GM12864 (cell line): ENCODE results near the gene CERK.

Source experiments
- DNase-seq: peaks from one replicate; pipeline ENCODE4 v3.0.0-alpha.2; 2011; ENCODE audit warnings: low read depth
- H3K4me3 ChIP-seq: 2 replicates; pipeline ENCODE4 v1.5.1; 2011; ENCODE audit warnings: mild to moderate bottlenecking, low read depth, low read length, control low read depth
- TF ChIP-seq, protein P1 (sequence below): IDR thresholded peaks from 2 replicates; pipeline ENCODE4 v1.5.1; 2011; ENCODE audit warnings: low read depth, mild to moderate bottlenecking, moderate library complexity, low read length, control low read depth, inconsistent platforms; ENCODE audit errors: missing control alignments

CERK gene

DNA sequence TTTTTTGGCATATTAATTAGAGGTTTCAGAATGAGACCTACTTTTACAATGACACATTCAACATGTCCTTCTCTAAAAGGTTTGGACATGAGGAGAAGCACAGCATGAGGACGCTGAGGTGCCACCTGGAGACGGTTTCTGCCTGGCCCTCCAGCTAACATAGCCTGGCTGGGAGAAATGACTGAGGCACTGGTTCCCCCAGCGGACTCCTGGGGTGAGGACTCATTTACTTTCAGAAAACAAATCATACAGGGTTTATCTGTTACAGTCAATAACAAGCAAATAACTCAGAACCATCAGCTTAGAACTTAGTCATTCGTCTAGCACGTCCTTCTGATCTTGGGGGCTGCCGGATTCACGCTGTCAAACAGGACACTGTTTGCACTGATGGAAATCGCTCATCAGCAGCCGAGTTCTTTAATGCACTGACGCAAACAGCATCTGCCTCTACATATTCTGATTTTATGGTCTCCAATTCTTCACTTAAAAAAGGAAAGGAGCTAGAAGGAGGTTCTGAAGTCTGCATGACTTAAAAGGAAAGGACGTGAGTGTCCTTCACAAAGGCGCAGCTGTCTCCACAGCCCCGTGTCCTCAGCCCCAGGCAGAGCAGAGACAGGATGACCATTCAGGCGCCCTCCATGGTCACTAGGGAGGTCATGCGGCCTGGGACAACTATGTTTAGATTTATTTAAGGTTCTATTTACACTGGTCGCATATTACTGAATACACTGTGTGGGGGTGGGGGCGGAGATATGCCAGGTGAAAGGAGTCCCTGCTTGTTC is 44.2 kb downstream of the CERK start:
- no peak overlapping the region for H3K4me3 ChIP-seq
- DNase-seq: no peak
- TF ChIP-seq, protein P1, sequence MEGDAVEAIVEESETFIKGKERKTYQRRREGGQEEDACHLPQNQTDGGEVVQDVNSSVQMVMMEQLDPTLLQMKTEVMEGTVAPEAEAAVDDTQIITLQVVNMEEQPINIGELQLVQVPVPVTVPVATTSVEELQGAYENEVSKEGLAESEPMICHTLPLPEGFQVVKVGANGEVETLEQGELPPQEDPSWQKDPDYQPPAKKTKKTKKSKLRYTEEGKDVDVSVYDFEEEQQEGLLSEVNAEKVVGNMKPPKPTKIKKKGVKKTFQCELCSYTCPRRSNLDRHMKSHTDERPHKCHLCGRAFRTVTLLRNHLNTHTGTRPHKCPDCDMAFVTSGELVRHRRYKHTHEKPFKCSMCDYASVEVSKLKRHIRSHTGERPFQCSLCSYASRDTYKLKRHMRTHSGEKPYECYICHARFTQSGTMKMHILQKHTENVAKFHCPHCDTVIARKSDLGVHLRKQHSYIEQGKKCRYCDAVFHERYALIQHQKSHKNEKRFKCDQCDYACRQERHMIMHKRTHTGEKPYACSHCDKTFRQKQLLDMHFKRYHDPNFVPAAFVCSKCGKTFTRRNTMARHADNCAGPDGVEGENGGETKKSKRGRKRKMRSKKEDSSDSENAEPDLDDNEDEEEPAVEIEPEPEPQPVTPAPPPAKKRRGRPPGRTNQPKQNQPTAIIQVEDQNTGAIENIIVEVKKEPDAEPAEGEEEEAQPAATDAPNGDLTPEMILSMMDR: no peak

DNA sequence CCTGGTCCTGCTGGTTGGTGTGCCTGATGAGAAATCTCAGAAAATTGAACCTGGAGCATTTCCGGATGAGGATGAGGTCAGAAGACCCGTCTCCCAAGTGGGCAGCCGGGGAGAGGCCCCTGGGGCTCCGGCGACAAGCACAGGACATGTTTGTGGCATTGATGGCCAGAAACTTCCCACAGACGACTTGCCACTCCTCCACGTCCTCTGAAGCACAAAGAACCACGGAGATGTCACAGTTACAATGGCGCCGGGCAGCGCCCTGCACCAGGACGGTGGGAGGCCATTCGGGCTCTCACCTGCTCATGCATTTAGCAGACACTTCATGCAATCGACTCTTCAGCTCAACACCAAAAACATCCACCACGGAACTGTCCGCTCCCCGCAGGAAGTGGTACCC is 46.5 kb downstream of the CERK start:
- H3K4me3 ChIP-seq: no peak overlapping the region
- no peak for DNase-seq
- TF ChIP-seq, protein P1: no peak

DNA sequence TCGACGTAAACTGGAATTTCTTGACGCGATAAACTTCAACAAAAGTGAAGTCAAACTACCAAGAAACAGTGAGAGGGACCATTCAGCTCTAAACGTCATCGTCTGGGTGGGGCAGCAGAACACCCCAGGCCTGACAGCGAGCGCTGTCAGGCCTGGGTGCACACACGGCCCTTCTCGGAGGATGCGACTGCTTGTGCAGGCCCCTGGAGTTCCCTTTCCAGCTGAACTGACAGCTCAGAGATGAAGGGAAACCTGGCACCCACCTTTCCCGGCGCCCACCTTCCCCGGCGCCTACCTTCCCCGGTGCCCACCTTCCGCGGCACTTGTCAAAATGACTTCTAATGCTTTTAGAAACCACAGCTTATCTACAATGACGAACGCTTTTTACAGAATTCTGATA is 47.9 kb downstream of the CERK start:
- no peak overlapping the region for H3K4me3 ChIP-seq
- TF ChIP-seq, protein P1: no peak
- no peak for DNase-seq

DNA sequence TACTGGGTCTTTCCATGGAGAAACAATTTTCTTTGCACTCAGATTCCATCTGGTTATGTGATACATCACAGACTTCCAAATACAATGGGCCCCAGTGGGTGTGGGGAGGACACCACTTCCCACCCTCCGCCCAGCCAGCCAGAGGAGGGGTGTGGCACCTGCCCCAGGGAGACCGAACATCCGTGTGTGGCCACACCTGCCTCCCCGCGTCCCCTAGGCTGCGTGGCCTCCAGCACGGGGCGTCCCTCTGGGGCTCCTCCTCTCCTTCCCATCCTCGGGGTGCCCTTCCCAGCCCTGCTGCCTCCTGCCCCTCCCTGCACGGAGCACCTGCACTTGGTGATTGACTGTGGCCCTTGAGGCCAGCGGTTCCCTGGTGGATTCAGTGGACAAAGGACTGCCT is 49.1 kb downstream of the CERK start:
- no peak overlapping the region for H3K4me3 ChIP-seq
- no peak for DNase-seq
- TF ChIP-seq, protein P1: no peak

DNA sequence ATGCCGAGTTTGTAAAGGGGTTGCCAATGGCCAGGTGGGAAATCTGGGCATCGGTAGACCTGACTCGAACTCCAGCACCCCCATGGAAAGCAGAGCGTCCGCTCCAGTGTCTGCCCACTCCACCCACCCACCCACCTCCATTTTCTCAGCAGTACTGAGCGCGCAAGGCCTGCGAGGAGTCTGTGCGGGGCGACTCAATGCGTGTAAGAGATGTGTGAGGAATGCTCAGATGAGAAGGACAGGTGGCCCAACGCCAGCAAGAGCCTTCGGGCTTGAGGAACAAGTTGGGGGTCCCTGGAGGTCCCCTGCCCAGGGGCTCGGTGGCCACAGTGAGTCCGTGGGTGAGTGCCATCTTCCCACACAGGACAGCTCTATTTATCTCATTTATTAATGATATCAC is 50.6 kb downstream of the CERK start:
- DNase-seq: no peak
- no peak overlapping the region for H3K4me3 ChIP-seq
- TF ChIP-seq, protein P1: no peak

DNA sequence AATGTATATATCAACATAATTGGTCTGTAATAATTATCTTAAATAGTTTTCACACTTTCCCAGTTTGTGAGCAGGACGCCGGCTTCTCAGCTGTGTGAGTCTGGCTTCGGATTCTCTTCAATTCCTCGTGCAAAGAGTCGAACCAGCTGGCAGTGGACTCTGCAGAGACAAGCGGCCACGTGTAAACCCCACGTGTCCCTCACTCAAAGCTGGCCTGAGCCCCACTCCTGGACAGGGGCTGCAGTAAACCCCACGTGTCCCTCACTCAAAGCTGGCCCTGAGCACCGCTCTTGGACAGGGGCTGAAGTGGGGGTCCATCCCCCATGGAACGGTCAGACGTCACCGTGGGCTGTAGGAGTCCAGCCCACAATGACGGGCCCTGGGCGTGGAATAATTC is 51.0 kb downstream of the CERK start:
- TF ChIP-seq, protein P1: no peak
- no peak overlapping the region for H3K4me3 ChIP-seq
- no peak for DNase-seq
